Smooth muscle cell (in vitro differentiated cells): ENCODE data around the gene SEC63. TPM values are rescaled to one million over a fixed set of nuclear protein-coding genes. Genes with fewer than 3 reads are reported as not detected.

ENCODE experiments used
- DNase-seq: peaks from one replicate; lab custom pipeline; 2025; ENCODE audit not compliant: unreplicated experiment; lab: John Stamatoyannopoulos, UW
- H2AFZ ChIP-seq: fragments of 200-600 bp; sonication (generic); 2 replicates; pipeline ENCODE4 v1.6.0; 2016; ENCODE audit warnings: antibody characterized with exemption, low read depth, mild to moderate bottlenecking
- H3F3A ChIP-seq: fragments of 200-600 bp; sonication (generic); 2 replicates; pipeline ENCODE4 v1.6.0; 2017; ENCODE audit warnings: antibody characterized with exemption, low read depth
- H3K27ac ChIP-seq: fragments of 200-600 bp; sonication (generic); 2 replicates; pipeline ENCODE4 v1.5.1; 2016; ENCODE audit warnings: low read depth, mild to moderate bottlenecking
- H3K27me3 ChIP-seq: fragments of 200-600 bp; sonication (generic); 2 replicates; pipeline ENCODE4 v1.6.1; 2016; ENCODE audit warnings: low read depth, mild to moderate bottlenecking
- H3K36me3 ChIP-seq: fragments of 200-600 bp; sonication (generic); 2 replicates; pipeline ENCODE4 v1.5.1; 2016; ENCODE audit warnings: low read depth
- H3K4me1 ChIP-seq: fragments of 200-600 bp; sonication (generic); 2 replicates; pipeline ENCODE4 v1.5.1; 2016; ENCODE audit warnings: low read depth
- H3K4me2 ChIP-seq: fragments of 200-600 bp; sonication (generic); 2 replicates; pipeline ENCODE4 v1.6.0; 2016; ENCODE audit warnings: mild to moderate bottlenecking
- H3K4me3 ChIP-seq: fragments of 200-600 bp; sonication (generic); 2 replicates; pipeline ENCODE4 v1.5.1; 2016; ENCODE audit warnings: mild to moderate bottlenecking
- H3K79me2 ChIP-seq: fragments of 200-600 bp; sonication (generic); 2 replicates; pipeline ENCODE4 v1.6.0; 2016; ENCODE audit warnings: low read depth, mild to moderate bottlenecking
- H3K9ac ChIP-seq: fragments of 200-600 bp; sonication (generic); 2 replicates; pipeline ENCODE4 v1.6.0; 2016; ENCODE audit warnings: low read depth
- H3K9me3 ChIP-seq: fragments of 200-600 bp; sonication (generic); replicated peaks from 2 replicates; pipeline ENCODE4 v1.5.1; 2016; ENCODE audit warnings: low read depth
- H4K20me1 ChIP-seq: fragments of 200-600 bp; sonication (generic); 2 replicates; pipeline ENCODE4 v1.6.0; 2016; ENCODE audit warnings: low read depth
- WGBS: methylation state at CpG from one replicate; pipeline ENCODE4 v1.1.7; 2016; ENCODE audit warnings: low lambda C conversion rate; 5-methylcytosine and 5-hydroxymethylcytosine counted together
- polyA plus RNA-seq: library from polyadenylated mRNA; unstranded; fragments of >200 nt; fragmentation: Nextera tagmentation; extraction: Ambion mirVana; gene quantifications from 2 replicates; pipeline ENCODE4 v1.2.1, GENCODE V29; 2016
- total RNA-seq: library from RNA; depleted of rRNA; stranded (reverse); fragments of >200 nt; gene quantifications from 2 replicates; pipeline ENCODE4 v1.2.3, GENCODE V29; 2014
- TF ChIP-seq, protein P1 (sequence below): fragments of 200-600 bp; sonication (generic); IDR thresholded peaks from 2 replicates; pipeline ENCODE4 v1.5.1; 2017; ENCODE audit warnings: borderline replicate concordance, mild to moderate bottlenecking, antibody characterized with exemption; ENCODE audit not compliant: insufficient read depth, poor library complexity, severe bottlenecking

Gene SEC63
- total RNA-seq (46.8 and 67.0 TPM in 2 replicates), polyA plus RNA-seq (95.1 and 121 TPM in 2 replicates)

- H3K4me1 ChIP-seq = peaks cover 15% of the 10 kb centered on the region
- H2AFZ ChIP-seq = peak within 1 kb of the TSS; percentile 93
- H3K9ac ChIP-seq = peak within 1 kb of the TSS; percentile 95
- H3K27me3 ChIP-seq = no peaks in the 10 kb centered on the region
- H3K36me3 ChIP-seq = no peaks in the 10 kb centered on the region
- TF ChIP-seq, protein P1, sequence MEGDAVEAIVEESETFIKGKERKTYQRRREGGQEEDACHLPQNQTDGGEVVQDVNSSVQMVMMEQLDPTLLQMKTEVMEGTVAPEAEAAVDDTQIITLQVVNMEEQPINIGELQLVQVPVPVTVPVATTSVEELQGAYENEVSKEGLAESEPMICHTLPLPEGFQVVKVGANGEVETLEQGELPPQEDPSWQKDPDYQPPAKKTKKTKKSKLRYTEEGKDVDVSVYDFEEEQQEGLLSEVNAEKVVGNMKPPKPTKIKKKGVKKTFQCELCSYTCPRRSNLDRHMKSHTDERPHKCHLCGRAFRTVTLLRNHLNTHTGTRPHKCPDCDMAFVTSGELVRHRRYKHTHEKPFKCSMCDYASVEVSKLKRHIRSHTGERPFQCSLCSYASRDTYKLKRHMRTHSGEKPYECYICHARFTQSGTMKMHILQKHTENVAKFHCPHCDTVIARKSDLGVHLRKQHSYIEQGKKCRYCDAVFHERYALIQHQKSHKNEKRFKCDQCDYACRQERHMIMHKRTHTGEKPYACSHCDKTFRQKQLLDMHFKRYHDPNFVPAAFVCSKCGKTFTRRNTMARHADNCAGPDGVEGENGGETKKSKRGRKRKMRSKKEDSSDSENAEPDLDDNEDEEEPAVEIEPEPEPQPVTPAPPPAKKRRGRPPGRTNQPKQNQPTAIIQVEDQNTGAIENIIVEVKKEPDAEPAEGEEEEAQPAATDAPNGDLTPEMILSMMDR = no peak
- peak; percentile 94 for DNase-seq
- peak within 1 kb of the TSS; percentile 90 for H3K4me3 ChIP-seq
- peak within 1 kb of the TSS; percentile 90 for H3K27ac ChIP-seq
- H3F3A ChIP-seq = peaks cover 4% of the 10 kb centered on the region
- H4K20me1 ChIP-seq = peaks cover 37% of the 10 kb centered on the region
- under 1% methylated on average over 55 of the region's 69 CpGs for WGBS
- H3K4me2 ChIP-seq = peak within 1 kb of the TSS; percentile 95
- H3K9me3 ChIP-seq = no peaks in the 10 kb centered on the region
- H3K79me2 ChIP-seq = peaks cover 40% of the 10 kb centered on the region
Observed at GRCh38 chr6:107957909-107958688, at the start of gene SEC63. Gene SEC63 (minus strand): TSS chr6:107958208. CDS start chr6:107958009, 199 bp downstream.

- WGBS = 82% methylated on average over 3 of the region's 3 CpGs
- no peaks in the 10 kb centered on the region for H3F3A ChIP-seq
- TF ChIP-seq, protein P1 = no peak
- no peak overlapping the region for H3K27ac ChIP-seq
- peaks cover 4% of the 10 kb centered on the region for H3K9me3 ChIP-seq
- H2AFZ ChIP-seq = no peak overlapping the region
- no peak overlapping the region for H3K4me2 ChIP-seq
- no peaks in the 10 kb centered on the region for H4K20me1 ChIP-seq
- DNase-seq = no peak
- no peak overlapping the region for H3K9ac ChIP-seq
- H3K27me3 ChIP-seq = no peaks in the 10 kb centered on the region
- no peaks in the 10 kb centered on the region for H3K4me1 ChIP-seq
- H3K4me3 ChIP-seq = no peak overlapping the region
- no peaks in the 10 kb centered on the region for H3K79me2 ChIP-seq
- no peaks in the 10 kb centered on the region for H3K36me3 ChIP-seq
Observed at GRCh38 chr6:108005961-108006360, 48.0 kb upstream of the SEC63 start.

GRCh38 chr6:108004861-108005260 lies 46.9 kb upstream of the SEC63 start:
- H3K27ac ChIP-seq = no peak overlapping the region
- no peak for DNase-seq
- H3F3A ChIP-seq = no peaks in the 10 kb centered on the region

More at GRCh38 chr6:108004861-108005260, 46.9 kb upstream of the SEC63 start:
- Histone ChIP-seq H3K4me2 (no peak overlapping the region), H3K9ac (no peak overlapping the region), H3K9me3 (peaks cover 4% of the 10 kb centered on the region), H3K36me3 (no peaks in the 10 kb centered on the region), H3K27me3 (no peaks in the 10 kb centered on the region), H4K20me1 (no peaks in the 10 kb centered on the region), H2AFZ (no peak overlapping the region), H3K79me2 (no peaks in the 10 kb centered on the region), H3K4me1 (no peaks in the 10 kb centered on the region), H3K4me3 (no peak overlapping the region)
- WGBS = 98% methylated on average over 15 of the region's 15 CpGs
- TF ChIP-seq, protein P1 = no peak
